GM19452 (cell line): ENCODE results near the gene IGF2BP2.
A peak's percentile ranks its signal among the peaks of the same experiment; 100 is the strongest.
"Not testable (repeated sequence)": the region's sequence is repeated elsewhere in the genome, so short reads cannot be mapped to it uniquely, and the experiment has no call there.

Experiments
- ATAC-seq: cut with Tn5 transposase; IDR thresholded peaks from one replicate; pipeline ENCODE4 v1.9.1; 2021; ENCODE audit not compliant: unreplicated experiment

IGF2BP2 gene

GRCh38 chr3:185838417-185838989 is 13.7 kb upstream of the IGF2BP2 start:
- not testable (repeated sequence) for ATAC-seq

- no peak for ATAC-seq
Observed at GRCh38 chr3:185837414-185837813, 12.6 kb upstream of the IGF2BP2 start.

- ATAC-seq: no peak
Observed at GRCh38 chr3:185831990-185832389, 7.1 kb upstream of the IGF2BP2 start.

GRCh38 chr3:185831195-185831594 is 6.4 kb upstream of the IGF2BP2 start:
- no peak for ATAC-seq

GRCh38 chr3:185830018-185830797 is 5.4 kb upstream of the IGF2BP2 start:
- ATAC-seq: no peak

GRCh38 chr3:185828755-185829154 is 3.9 kb upstream of the IGF2BP2 start:
- ATAC-seq: no peak

- ATAC-seq: no peak
Observed at GRCh38 chr3:185827595-185828344, 2.9 kb upstream of the IGF2BP2 start.

- ATAC-seq: peak; percentile 29
Observed at GRCh38 chr3:185825639-185826481, 1.0 kb upstream of the IGF2BP2 start.

GRCh38 chr3:185824051-185825005 is 514 bp downstream of the IGF2BP2 start:
- ATAC-seq: no peak

GRCh38 chr3:185823078-185824044 is 1.5 kb downstream of the IGF2BP2 start:
- no peak for ATAC-seq

- ATAC-seq: no peak
Observed at GRCh38 chr3:185822221-185823000, 2.4 kb downstream of the IGF2BP2 start.

- ATAC-seq: no peak
Observed at GRCh38 chr3:185820973-185821758, 3.7 kb downstream of the IGF2BP2 start.

- no peak for ATAC-seq
Observed at GRCh38 chr3:185818267-185818875, 6.5 kb downstream of the IGF2BP2 start.

- ATAC-seq: no peak
Observed at GRCh38 chr3:185815391-185816282, 9.2 kb downstream of the IGF2BP2 start.

GRCh38 chr3:185813691-185814215 is 11.1 kb downstream of the IGF2BP2 start:
- no peak for ATAC-seq

- no peak for ATAC-seq
Observed at GRCh38 chr3:185813205-185813604, 11.6 kb downstream of the IGF2BP2 start.
